Stimulated activated CD4-positive, alpha-beta T cell treated with anti-CD3 and anti-CD28 coated beads, Interleukin-1b, Interleukin-23, amount 100 ng/mL, for 48 hours (primary cell): ENCODE data around the gene SIRPG.
"Not testable (repeated sequence)": the region's sequence is repeated elsewhere in the genome, so short reads cannot be mapped to it uniquely, and the experiment has no call there.

Experiments
- DNase-seq: peaks from one replicate; pipeline ENCODE4 v3.0.0-alpha.2; 2020

SIRPG gene

DNA sequence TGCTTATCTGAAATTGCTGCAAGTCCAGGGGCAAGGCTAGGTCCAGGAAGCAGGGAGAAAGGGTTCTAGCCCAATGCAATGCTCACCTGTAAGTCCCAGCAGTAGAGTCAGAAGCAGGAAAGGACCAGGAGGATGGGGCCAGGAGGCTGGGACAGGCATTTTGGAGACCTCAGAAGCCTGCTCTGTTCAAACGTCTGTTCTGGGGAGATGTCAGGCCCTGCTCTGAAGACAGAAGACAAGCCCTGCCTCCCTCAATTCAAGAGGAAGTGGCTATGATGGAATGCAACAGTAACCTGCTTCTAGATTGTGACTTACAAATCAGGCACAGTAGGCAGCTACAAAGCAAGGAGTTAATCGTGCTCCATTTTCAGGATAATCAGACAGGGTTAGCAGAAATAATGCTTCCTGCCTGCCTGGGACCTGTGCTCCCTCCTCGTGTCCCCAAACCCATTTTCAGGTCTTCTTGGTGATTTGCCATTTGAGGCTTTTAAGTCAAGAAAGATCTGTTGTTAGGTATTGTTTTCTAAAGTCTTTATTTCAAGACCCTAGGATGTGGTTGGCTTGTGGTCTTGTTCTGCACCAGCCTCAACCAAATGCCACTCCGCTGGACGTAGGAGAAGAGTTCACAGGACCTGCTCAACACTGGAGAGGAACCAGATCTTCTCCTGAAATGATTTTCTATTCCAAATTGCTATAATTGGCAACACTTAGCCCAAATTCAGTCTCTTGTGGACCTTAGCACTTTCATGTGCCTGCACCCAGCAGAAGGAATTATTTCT, at the start of gene SIRPG:
Gene SIRPG (minus strand): TSS at position 224 of the 779 bp plus-strand sequence. CDS start 65 bp downstream, at position 159.
- DNase-seq: no peak

DNA sequence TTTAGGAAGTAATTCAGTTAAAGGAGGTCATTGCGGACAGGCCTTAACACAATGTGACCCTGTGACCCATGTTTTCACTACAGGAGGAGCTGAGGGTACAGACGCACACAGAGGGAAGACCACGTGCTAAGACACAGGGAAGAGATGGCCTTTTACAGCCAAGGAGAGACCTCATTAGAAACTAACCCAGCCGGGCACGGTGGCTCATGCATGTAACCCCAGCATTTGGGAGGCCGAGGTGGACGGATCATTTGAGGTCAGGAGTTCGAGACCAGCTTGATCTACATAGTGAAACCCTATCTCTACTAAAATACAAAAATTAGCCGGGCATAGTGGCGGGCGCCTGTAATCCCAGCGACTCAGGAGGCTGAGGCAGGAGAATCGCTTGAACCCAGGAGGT, 49.3 kb upstream of the SIRPG start:
- DNase-seq: not testable (repeated sequence)

GRCh38 chr20:1706079-1706478, 48.5 kb upstream of the SIRPG start:
- no peak for DNase-seq

- DNase-seq: no peak
Observed at GRCh38 chr20:1702855-1703254, 45.3 kb upstream of the SIRPG start.

DNA sequence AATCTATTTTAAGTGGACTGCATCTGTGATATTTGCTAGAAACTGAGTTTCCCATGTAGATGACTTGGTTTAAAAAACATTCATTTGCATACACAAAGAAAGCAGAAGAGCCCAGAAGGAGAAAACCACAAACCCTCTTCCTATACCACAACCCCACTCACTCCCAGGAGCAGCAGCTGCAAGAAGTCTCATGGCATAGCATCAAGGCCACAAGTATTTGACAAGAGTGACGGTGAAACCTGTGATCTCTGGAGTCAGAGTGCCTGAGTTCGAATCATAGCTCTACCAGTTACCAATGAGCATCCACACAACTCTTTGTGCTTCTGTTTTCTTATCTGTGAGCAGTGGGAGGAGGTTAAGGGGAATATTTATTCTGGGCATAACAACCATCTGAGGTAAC, 44.7 kb upstream of the SIRPG start:
- DNase-seq: no peak

- no peak for DNase-seq
Observed at GRCh38 chr20:1700990-1701389, 43.4 kb upstream of the SIRPG start.

- DNase-seq: no peak
Observed at GRCh38 chr20:1697592-1697991, 40.0 kb upstream of the SIRPG start.

DNA sequence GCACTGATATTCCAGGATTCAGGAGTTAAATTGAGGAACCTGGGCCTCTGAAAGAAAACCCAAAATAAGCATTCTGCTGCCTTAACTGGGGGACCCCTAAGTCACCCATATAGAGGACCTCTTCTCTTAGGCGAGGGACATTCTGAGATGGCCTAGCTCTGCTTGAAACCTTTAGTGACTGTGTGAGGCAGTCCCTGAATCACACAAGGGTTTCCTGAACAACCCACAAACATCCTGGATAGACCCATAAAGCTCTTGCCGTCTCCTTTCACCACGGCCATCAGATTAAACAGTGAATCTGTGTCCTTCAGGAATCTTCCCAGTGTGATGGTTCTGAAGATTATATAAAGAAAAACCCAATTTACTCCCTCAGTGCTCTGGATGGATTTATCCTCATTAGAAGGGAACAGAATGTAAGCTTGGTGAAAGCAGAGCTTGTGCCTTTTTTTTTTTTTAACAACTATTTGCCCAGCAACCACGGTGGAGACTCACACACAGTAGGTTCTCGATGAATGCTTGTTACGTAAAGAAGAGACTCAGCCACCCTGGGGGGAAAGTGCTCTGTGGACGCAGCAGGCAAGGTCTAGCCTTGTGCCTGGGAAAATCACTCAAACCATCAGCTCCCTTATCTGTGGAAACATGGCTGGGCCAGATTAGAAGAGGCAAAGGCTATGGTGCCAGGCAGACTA, 39.1 kb upstream of the SIRPG start:
- DNase-seq: no peak

DNA sequence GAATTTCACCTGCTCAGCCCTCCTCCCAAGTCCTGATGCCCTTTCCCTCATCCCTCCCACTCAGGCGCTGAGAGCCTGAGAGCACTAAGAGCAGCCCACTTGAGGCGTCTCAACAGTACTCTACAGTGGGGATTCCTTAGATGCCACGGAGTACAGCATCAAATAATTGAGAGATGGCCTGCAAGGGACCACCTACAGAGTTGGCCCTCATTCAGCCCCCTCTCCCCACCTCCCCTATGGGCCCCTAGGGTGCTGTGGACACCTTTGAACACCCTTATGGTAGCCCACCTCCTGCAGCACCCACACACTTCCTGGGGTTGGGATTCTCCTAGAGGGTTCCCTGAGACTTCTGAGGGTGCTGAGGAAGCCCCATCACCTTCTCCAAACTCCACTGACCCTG, 37.1 kb upstream of the SIRPG start:
- no peak for DNase-seq

GRCh38 chr20:1693427-1693826, 35.8 kb upstream of the SIRPG start:
- DNase-seq: no peak

DNA sequence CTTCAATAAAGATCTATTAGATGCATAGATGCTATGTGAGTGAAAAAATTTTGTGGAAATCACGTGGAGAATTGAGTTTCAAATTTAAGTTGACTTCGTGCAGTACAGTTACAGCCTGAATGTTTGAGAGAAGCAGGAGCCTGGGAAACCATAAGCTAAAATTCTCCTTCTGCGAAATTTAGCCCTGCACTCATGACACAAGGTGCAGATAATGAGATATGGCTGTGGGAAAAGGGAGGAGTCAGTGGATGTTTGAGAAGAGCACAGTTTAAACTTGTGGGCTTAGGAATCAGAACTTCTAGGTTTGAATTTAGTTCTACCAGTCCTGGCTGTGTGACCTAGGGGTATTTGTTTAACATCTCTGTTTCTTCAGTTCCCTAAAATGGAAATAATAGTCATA, 32.1 kb upstream of the SIRPG start:
- DNase-seq: no peak

GRCh38 chr20:1688886-1689538, 31.4 kb upstream of the SIRPG start:
- DNase-seq: no peak

DNA sequence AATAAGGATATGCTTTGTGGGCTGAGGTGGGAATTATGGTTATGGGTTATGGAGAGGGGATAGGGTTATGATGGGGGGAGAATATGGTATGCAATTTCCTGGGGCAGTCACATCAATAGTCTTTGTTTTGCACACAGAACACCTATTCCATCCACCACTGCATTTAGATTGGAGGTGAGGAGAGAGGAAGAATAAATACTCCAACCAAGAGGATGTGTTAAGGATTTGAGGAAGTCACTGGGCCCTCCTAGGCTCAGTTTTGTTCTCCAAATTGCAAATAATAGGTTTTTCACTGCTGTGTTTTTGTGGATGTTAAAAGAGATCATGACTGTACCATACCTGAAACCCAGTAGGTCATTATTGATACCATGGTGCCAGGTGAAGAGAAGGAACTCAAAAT, 29.5 kb upstream of the SIRPG start:
- no peak for DNase-seq

DNA sequence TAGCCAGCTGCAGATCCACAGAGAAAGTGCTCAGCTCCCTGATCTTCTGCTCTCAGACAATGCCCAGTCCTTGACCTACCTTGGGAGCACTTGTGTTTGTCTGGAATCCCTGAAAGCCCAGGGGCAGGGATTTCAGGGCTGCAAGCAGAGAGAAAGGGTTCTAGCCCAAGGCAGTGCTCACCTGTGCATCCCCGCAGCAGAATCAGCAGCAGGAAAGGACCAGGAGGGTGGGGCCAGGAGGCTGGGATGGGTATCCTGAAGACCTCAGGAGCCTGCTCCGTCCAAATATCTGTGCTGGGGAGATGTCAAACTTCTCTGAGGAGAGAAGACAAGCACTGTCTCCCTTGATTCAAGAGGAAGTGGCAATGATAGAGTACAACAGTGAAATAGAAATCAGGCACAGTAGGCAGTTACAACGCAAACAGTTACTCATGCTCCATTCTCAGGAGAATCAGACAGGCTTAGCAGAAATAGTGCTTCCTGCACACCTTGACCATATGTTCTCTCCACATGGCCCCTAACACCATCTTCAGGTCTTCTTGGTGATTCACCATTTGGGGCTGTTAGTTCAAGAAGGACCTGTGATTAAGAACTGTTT, 28.7 kb upstream of the SIRPG start:
- no peak for DNase-seq

- DNase-seq: no peak
Observed at GRCh38 chr20:1685304-1686052, 27.9 kb upstream of the SIRPG start.

DNA sequence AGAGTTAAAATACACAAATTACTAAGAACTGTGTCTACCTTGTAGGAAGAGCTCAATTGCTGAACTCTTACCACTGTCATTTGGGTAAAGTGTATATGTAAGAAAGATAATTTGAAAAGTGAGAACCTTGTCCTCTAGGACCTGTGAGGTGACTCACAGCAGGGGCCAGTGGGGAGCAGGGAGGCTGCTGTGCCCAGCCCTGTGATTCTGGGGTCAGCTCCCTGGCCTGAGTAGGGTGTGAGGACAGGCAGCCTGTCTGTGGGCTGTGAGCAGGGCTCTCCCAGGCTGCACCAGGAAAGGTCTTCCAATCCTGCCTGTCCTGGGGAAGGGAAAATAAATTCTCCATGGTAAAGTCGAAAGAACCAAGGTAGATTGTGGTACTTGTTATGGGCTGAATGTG, 27.3 kb upstream of the SIRPG start:
- DNase-seq: no peak

- no peak for DNase-seq
Observed at GRCh38 chr20:1676650-1677049, 19.1 kb upstream of the SIRPG start.

GRCh38 chr20:1674990-1675780, 17.6 kb upstream of the SIRPG start:
- DNase-seq: no peak

DNA sequence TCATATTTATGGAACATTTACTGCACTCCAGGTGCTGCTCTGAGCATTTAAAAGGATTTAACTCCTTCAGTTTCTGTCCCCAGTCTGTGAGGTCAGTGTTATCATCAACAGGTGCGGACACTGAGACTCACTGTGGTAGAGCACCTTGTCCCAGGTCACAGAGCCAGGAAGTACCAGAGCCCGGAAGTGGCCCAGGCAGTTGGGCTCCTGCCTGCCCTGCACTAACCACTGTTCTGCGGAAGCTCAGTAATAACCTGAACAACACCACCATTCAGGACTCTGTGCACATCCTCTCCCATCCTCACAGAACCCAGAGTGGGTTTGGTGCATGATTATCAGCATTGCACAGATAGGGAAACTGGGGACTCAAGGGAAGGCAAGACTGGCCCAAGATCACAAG, 16.8 kb upstream of the SIRPG start:
- DNase-seq: peak; percentile 49

GRCh38 chr20:1673424-1673823, 15.8 kb upstream of the SIRPG start:
- DNase-seq: no peak

GRCh38 chr20:1672728-1673127, 15.1 kb upstream of the SIRPG start:
- no peak for DNase-seq
